Measurements from ENCODE around the gene TTBK1. TPM values are rescaled to one million over a fixed set of nuclear protein-coding genes. Genes with fewer than 3 reads are reported as not detected.

The TTBK1 gene
- total and polyA plus RNA-seq, 10 of the 15 experiments (the other 5 are each of a cell fraction or from before 2014, with no cell fraction given): 0.05 to 0.27 TPM; not detected in 8

DNA sequence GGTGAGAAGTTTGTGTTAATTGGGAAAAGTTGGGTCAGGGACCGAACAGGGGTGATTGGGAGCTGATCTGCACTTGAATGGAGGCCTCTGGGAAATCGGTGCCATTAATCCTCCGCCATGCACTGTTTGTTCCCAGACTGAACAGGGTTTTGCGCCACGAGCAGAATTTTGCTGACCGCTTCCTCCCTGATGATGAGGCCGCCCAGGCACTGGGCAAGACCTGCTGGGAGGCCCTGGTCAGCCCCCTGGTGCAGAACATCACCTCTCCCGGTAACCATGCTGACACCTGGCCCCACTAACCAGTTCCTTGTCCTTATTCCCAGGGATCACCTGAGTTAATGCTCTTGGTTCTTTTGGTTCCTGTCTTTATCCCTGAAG, 39.6 kb upstream of the TTBK1 start (continued):
- TF ChIP-seq, protein P1, sequence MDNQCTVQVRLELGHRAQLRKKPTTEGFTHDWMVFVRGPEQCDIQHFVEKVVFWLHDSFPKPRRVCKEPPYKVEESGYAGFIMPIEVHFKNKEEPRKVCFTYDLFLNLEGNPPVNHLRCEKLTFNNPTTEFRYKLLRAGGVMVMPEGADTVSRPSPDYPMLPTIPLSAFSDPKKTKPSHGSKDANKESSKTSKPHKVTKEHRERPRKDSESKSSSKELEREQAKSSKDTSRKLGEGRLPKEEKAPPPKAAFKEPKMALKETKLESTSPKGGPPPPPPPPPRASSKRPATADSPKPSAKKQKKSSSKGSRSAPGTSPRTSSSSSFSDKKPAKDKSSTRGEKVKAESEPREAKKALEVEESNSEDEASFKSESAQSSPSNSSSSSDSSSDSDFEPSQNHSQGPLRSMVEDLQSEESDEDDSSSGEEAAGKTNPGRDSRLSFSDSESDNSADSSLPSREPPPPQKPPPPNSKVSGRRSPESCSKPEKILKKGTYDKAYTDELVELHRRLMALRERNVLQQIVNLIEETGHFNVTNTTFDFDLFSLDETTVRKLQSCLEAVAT (IDR thresholded peaks at IDR 0.05): no peak
- TF ChIP-seq, protein P2, sequence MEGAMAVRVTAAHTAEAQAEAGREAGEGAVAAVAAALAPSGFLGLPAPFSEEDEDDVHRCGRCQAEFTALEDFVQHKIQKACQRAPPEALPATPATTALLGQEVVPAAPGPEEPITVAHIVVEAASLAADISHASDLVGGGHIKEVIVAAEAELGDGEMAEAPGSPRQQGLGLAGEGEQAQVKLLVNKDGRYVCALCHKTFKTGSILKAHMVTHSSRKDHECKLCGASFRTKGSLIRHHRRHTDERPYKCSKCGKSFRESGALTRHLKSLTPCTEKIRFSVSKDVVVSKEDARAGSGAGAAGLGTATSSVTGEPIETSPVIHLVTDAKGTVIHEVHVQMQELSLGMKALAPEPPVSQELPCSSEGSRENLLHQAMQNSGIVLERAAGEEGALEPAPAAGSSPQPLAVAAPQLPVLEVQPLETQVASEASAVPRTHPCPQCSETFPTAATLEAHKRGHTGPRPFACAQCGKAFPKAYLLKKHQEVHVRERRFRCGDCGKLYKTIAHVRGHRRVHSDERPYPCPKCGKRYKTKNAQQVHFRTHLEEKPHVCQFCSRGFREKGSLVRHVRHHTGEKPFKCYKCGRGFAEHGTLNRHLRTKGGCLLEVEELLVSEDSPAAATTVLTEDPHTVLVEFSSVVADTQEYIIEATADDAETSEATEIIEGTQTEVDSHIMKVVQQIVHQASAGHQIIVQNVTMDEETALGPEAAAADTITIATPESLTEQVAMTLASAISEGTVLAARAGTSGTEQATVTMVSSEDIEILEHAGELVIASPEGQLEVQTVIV (IDR thresholded peaks at IDR 0.05; ENCODE audit: borderline replicate concordance, partially characterized antibody): no peak
- no peak for TF ChIP-seq NFIC (IDR thresholded peaks at IDR 0.05; ENCODE audit: low read depth, low read length)
- TF ChIP-seq ZNF274 (IDR thresholded peaks at IDR 0.05; ENCODE audit: insufficient read depth, insufficient read length): no peak
- TF ChIP-seq CHD1 (IDR thresholded peaks at IDR 0.05; ENCODE audit: low read depth, low read length): no peak
- no peak for TF ChIP-seq KLF5 (IDR thresholded peaks at IDR 0.05; ENCODE audit: partially characterized antibody)
- no peak for TF ChIP-seq ESRRA (IDR thresholded peaks at IDR 0.05; ENCODE audit: low read length)
- TF ChIP-seq, protein P3, sequence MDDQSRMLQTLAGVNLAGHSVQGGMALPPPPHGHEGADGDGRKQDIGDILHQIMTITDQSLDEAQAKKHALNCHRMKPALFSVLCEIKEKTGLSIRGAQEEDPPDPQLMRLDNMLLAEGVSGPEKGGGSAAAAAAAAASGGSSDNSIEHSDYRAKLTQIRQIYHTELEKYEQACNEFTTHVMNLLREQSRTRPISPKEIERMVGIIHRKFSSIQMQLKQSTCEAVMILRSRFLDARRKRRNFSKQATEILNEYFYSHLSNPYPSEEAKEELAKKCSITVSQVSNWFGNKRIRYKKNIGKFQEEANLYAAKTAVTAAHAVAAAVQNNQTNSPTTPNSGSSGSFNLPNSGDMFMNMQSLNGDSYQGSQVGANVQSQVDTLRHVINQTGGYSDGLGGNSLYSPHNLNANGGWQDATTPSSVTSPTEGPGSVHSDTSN (IDR thresholded peaks at IDR 0.05; ENCODE audit: insufficient replicate concordance, low read depth, low read length): no peak

Data from GM12878 (cell line).